GM19438 (cell line): ENCODE results near the gene INTS1.

Experiments
- ATAC-seq: cut with Tn5 transposase; IDR thresholded peaks from one replicate; pipeline ENCODE4 v1.9.1; 2021; ENCODE audit warnings: low read depth; ENCODE audit not compliant: unreplicated experiment

The INTS1 gene

GRCh38 chr7:1542329-1542728, 38.1 kb upstream of the INTS1 start:
- ATAC-seq: no peak

GRCh38 chr7:1541431-1542162, 37.4 kb upstream of the INTS1 start:
- ATAC-seq: no peak

- ATAC-seq: no peak
Observed at GRCh38 chr7:1540776-1541271, 36.6 kb upstream of the INTS1 start.

- no peak for ATAC-seq
Observed at GRCh38 chr7:1539882-1540775, 35.9 kb upstream of the INTS1 start.

GRCh38 chr7:1539181-1539881, 35.1 kb upstream of the INTS1 start:
- ATAC-seq: no peak

GRCh38 chr7:1538544-1539180, 34.5 kb upstream of the INTS1 start:
- no peak for ATAC-seq

- ATAC-seq: no peak
Observed at GRCh38 chr7:1537535-1538412, 33.6 kb upstream of the INTS1 start.

- ATAC-seq: no peak
Observed at GRCh38 chr7:1536743-1537534, 32.8 kb upstream of the INTS1 start.

- ATAC-seq: no peak
Observed at GRCh38 chr7:1536455-1536742, 32.2 kb upstream of the INTS1 start.

- no peak for ATAC-seq
Observed at GRCh38 chr7:1535701-1536454, 31.7 kb upstream of the INTS1 start.

- no peak for ATAC-seq
Observed at GRCh38 chr7:1535100-1535458, 30.9 kb upstream of the INTS1 start.

GRCh38 chr7:1534330-1535099, 30.3 kb upstream of the INTS1 start:
- ATAC-seq: no peak

- ATAC-seq: no peak
Observed at GRCh38 chr7:1533547-1534329, 29.5 kb upstream of the INTS1 start.

- no peak for ATAC-seq
Observed at GRCh38 chr7:1533255-1533546, 29.0 kb upstream of the INTS1 start.

GRCh38 chr7:1532456-1533254, 28.5 kb upstream of the INTS1 start:
- ATAC-seq: no peak

- no peak for ATAC-seq
Observed at GRCh38 chr7:1531979-1532455, 27.8 kb upstream of the INTS1 start.
